Measurements from ENCODE around the gene TDRD3. TPM values are rescaled to one million over a fixed set of nuclear protein-coding genes. Genes with fewer than 3 reads are reported as not detected.
"Not testable (repeated sequence)": the region's sequence is repeated elsewhere in the genome, so short reads cannot be mapped to it uniquely, and the experiment has no call there.

TDRD3 gene
- total RNA-seq = 10 to 100 TPM; 12.9 to 22.5 TPM

DNA sequence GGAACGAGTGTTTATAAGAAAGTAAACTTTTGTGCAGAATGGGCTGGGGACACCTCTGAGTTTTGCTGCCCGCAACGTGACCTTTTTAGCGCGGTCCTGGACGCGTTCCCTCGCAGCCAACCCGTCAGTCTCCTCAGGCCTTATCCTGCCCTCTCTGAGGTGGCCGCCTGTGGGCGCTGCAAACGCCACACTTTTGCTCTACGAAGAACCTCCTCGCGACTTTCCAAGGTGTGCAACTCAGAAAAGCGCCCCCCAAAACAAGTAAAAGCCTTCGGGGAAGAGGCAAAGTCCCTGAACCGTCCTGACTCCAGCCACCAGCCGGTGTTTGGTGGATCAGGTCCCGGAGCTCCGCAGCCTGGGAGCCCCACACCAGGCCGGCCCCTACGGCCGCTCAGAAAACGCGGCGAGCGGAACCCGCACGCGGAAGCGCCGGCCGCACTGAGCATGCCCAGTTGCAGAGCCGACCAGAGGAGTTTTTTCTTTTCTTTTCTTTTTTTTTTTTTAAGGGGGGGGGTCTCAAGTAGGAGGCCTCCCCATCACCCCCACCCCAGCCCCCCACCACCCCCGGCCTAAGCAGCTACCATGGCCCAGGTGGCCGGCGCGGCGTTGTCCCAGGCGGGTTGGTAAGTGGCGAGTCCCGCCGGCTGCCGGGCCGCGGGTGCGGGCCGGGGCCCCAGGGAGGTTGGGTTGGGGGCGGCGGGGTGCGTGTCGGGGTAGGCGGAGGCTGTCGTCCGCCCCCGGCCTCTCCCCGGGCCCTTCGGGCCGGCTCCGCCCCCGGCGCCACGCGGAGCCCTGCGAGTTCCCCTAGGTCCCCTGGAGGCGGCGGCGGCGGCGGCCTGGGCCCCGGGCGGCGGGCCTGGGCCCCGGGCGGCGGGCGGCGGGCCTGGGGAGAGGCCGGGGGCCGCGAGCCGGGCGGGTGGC is at the start of gene TDRD3:
Gene TDRD3 (plus strand): TSS at position 438 of the 921 bp plus-strand sequence. CDS start 145 bp downstream, at position 583.
- H3K9me3 Mint-ChIP-seq = no peaks in the 10 kb centered on the region
- peaks cover 5 to 7% of the 10 kb centered on the region in 2 donors for H3K36me3 Mint-ChIP-seq
- ATAC-seq (peak; percentile 77 to 80), DNase-seq (ENCODE audit: low spot score in 2 of 2) (peak; percentile 76 to 83)
- H3K27ac Mint-ChIP-seq = peak within 1 kb of the TSS; percentile 93 to 99

DNA sequence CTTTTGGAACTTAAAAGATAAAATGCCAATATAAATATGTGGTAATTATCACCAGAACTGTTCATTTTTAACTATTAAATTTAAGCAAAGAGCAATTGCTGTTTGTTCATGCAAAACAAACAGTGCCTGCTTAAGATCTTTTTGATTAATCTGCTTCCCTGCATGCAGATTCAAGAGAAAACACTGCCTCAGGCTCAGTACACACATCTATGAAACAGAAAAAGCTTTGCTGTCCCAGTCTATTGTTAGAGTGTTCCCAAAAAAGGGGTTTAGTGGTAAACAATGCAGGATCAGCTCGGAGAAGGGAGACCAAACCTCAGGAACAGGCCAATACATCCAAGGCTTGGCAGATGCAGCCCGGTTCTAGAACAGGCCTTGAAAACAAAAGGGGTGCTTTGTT is 49.3 kb upstream of the TDRD3 start:
- no peaks in the 10 kb centered on the region for H3K36me3 Mint-ChIP-seq
- no peak overlapping the region for H3K27ac Mint-ChIP-seq
- DNase-seq (ENCODE audit: low spot score in 2 of 2) (no peak), ATAC-seq (no peak)
- H3K9me3 Mint-ChIP-seq = peaks cover 0 to 11% of the 10 kb centered on the region in 2 donors

GRCh38 chr13:60348097-60348496 is 48.9 kb upstream of the TDRD3 start:
- peak overlapping the region in 1 of 2 donors; percentile 4 for H3K27ac Mint-ChIP-seq
- peaks cover 0 to 12% of the 10 kb centered on the region in 2 donors for H3K9me3 Mint-ChIP-seq
- DNase-seq (ENCODE audit: low spot score in 2 of 2) (no peak), ATAC-seq (no peak)
- no peaks in the 10 kb centered on the region for H3K36me3 Mint-ChIP-seq

- peaks cover 0 to 4% of the 10 kb centered on the region in 2 donors for H3K9me3 Mint-ChIP-seq
- H3K27ac Mint-ChIP-seq = no peak overlapping the region
- DNase-seq (ENCODE audit: low spot score in 2 of 2) = no peak
- no peak for ATAC-seq
- H3K36me3 Mint-ChIP-seq = no peaks in the 10 kb centered on the region
Observed at GRCh38 chr13:60351326-60351725, 45.7 kb upstream of the TDRD3 start.

GRCh38 chr13:60351855-60352615 is 45.0 kb upstream of the TDRD3 start:
- DNase-seq (ENCODE audit: low spot score in 2 of 2) (no peak), ATAC-seq (no peak)
- Mint-ChIP-seq H3K36me3 (no peaks in the 10 kb centered on the region), H3K27ac (no peak overlapping the region), H3K9me3 (peaks cover 0 to 4% of the 10 kb centered on the region in 2 donors)

GRCh38 chr13:60352644-60353043 is 44.4 kb upstream of the TDRD3 start:
- Mint-ChIP-seq H3K9me3 (peaks cover 0 to 4% of the 10 kb centered on the region in 2 donors), H3K36me3 (no peaks in the 10 kb centered on the region), H3K27ac (no peak overlapping the region)
- no peak for DNase-seq (ENCODE audit: low spot score in 2 of 2)
- ATAC-seq = no peak

- ATAC-seq (no peak), DNase-seq (ENCODE audit: low spot score in 2 of 2) (no peak)
- Mint-ChIP-seq H3K27ac (no peak overlapping the region), H3K36me3 (no peaks in the 10 kb centered on the region), H3K9me3 (peaks cover 0 to 4% of the 10 kb centered on the region in 2 donors)
Observed at GRCh38 chr13:60355056-60355455, 42.0 kb upstream of the TDRD3 start.

DNA sequence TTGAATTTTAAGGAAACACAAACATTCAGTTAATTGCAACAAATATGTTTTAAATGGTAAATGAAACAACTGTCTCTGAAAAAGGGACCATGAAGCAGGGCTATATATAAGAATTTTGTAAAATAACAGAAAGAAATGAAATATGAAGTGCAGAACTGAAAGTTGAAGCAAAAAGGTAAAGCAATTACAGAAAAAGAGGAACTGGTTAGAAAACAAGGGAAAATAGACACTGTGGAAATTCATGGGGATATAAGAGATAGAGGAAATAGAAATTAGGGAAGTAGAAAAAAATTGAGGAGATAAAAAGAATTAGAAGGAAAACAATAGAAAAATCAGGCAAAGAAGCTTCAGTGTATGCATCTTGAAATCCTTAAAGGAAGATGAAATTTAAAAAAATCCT is 40.0 kb upstream of the TDRD3 start:
- H3K27ac Mint-ChIP-seq = no peak overlapping the region
- ATAC-seq = no peak
- no peaks in the 10 kb centered on the region for H3K36me3 Mint-ChIP-seq
- DNase-seq (ENCODE audit: low spot score in 2 of 2) = no peak
- H3K9me3 Mint-ChIP-seq = peaks cover 0 to 4% of the 10 kb centered on the region in 2 donors

- no peaks in the 10 kb centered on the region for H3K36me3 Mint-ChIP-seq
- ATAC-seq (no peak), DNase-seq (ENCODE audit: low spot score in 2 of 2) (no peak)
- no peaks in the 10 kb centered on the region for H3K9me3 Mint-ChIP-seq
- no peak overlapping the region for H3K27ac Mint-ChIP-seq
Observed at GRCh38 chr13:60358453-60358852, 38.6 kb upstream of the TDRD3 start.

DNA sequence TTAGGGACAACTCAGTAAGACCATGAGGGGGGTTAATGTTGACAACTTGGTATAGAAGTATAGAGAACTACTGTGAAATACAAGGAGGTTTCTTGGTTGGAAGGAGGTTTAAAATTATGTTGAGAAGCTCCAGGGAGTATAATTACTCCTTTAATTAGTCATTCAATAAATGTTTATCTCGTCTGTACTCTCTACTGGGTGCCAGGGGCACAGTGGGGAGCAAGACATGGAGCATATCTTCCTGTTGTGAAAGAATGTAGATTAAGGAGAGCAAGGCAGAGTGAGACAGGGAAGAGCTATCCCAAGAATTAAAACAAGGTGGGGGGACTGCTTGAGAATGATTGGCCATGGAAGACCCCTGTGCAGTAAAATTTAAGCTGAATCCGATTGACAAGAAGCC is 33.7 kb upstream of the TDRD3 start:
- no peak for ATAC-seq
- Mint-ChIP-seq H3K9me3 (no peaks in the 10 kb centered on the region), H3K36me3 (no peaks in the 10 kb centered on the region), H3K27ac (no peak overlapping the region)
- DNase-seq (ENCODE audit: low spot score in 2 of 2) = no peak

DNA sequence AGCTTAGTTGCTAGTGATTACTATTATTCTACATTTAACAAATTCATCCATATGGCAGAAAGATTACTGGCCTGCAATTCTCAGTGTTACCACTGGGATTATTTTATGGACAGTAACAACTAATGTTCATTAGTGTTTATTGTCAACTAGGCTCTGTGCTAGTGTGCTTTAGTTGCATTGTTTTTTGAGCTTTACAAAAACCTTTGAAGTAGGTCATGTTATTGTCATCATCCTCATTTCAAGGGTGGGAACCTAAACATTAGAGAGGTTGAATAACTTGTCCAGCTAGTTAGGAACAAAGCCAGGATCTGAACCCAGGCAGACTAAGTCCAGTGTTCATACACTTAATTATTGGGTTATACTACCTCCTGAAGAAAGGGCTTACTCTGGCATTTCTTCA is 27.8 kb upstream of the TDRD3 start:
- H3K9me3 Mint-ChIP-seq = no peaks in the 10 kb centered on the region

DNA sequence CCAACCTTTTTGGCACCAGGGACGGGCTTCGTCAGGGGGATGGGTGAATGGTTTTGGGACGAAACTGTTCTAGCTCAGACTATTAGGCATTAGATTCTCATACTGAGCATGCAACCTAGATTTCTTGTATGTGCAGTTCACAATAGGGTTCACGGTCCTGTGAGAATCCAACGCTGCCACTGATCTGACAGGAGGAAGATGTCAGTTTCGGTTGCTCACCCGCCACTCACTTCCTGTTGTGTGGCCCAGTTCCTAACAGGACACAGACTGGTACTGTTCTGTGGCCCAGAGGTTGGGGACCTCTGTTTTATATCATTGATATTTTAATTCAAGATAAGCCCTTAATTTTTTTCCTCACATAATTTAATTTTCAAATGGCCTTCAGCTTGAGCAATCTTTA is 26.7 kb upstream of the TDRD3 start:
- ATAC-seq (no peak), DNase-seq (ENCODE audit: low spot score in 2 of 2) (no peak)
- H3K36me3 Mint-ChIP-seq = no peaks in the 10 kb centered on the region
- no peak overlapping the region for H3K27ac Mint-ChIP-seq
- H3K9me3 Mint-ChIP-seq = no peaks in the 10 kb centered on the region

More for the DNA sequence above, 27.8 kb upstream of the TDRD3 start:
- ATAC-seq (no peak), DNase-seq (ENCODE audit: low spot score in 2 of 2) (no peak)
- Mint-ChIP-seq H3K27ac (no peak overlapping the region), H3K36me3 (no peaks in the 10 kb centered on the region)

- H3K27ac Mint-ChIP-seq = no peak overlapping the region
- peaks cover 0 to 4% of the 10 kb centered on the region in 2 donors for H3K9me3 Mint-ChIP-seq
- DNase-seq (ENCODE audit: low spot score in 2 of 2) (no peak), ATAC-seq (no peak)
- H3K36me3 Mint-ChIP-seq = no peaks in the 10 kb centered on the region
Observed at GRCh38 chr13:60372141-60372540, 24.9 kb upstream of the TDRD3 start.

DNA sequence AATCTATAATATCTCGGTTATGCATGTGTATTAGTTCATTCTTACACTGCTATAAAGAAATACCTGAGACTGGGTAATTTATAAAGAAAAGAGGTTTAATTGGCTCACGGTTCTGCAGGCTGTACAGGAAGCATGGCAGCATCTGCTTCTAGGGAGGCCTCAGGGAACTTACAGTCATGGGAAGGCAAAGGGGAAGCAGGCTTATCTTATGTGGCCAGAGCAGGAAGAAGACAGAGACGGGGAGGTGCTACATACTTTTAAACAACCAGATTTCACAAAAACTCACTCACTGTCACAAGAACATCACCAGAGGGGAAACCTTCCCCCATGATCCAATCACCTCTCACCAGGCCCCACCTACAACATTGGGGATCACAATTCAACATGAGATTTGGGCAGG is 17.7 kb upstream of the TDRD3 start:
- not testable (repeated sequence) for DNase-seq (ENCODE audit: low spot score in 2 of 2); H3K9me3 Mint-ChIP-seq; ATAC-seq; H3K27ac Mint-ChIP-seq; H3K36me3 Mint-ChIP-seq

DNA sequence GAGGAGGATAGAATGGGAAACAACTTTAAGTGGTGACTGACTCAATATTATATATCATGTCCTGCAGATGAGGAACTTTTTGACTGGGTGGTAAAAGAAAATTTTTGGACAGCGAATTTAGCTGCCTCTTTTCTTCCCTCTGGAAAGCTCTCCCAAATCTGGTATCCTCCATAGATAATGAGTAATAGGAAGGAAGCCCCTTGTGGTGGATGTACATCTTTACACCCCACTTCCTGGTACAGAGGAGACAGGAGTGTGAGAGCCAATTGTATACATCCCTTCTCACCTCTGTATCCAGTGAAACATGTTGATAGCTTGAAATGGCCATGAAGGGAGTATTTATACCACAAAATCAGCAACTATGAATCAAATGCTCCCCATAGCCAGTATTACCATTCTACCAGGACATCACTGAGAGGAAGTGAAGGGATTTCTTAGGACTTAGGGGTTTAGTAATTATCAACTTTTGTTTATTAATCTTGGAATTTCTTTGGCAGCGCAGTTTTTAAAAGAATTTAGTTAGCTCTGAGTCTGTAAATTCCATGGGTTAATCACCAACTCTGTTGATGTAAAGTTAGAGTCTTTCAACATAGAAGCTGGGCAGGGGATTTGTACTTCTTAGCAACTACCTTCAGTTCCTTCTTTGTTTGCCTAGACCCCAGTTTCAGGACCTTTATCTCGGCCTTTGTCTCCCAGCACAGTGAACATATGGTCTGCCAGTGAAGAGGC is 17.0 kb upstream of the TDRD3 start:
- H3K27ac Mint-ChIP-seq = no peak overlapping the region
- ATAC-seq = no peak
- H3K36me3 Mint-ChIP-seq = no peaks in the 10 kb centered on the region

GRCh38 chr13:60384911-60385310 is 12.1 kb upstream of the TDRD3 start:
- Mint-ChIP-seq H3K36me3 (no peaks in the 10 kb centered on the region), H3K27ac (no peak overlapping the region), H3K9me3 (no peaks in the 10 kb centered on the region)
- DNase-seq (ENCODE audit: low spot score in 2 of 2) (no peak), ATAC-seq (no peak)

More for the DNA sequence above, 17.0 kb upstream of the TDRD3 start:
- H3K9me3 Mint-ChIP-seq = peaks cover 4% of the 10 kb centered on the region in 2 donors
- DNase-seq (ENCODE audit: low spot score in 2 of 2) = no peak

DNA sequence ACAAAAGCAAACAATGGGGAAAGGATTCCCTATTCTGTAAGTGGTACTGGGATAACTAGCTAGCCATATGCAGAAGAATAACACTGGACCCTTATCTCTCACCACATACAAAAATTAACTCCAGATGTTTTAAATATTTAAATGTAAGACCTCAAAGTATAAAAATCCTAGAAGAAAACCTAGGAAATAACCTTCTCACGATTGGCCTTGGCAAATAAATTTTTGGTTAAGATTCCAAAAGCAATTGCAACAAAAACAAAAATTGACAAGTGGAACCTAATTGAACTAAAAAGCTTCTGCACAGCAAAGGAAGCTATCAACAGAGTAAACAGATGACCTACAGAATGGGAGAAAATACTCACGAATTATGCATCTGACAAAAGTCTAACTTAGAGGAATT is 10.8 kb upstream of the TDRD3 start:
- no peak for ATAC-seq
- H3K9me3 Mint-ChIP-seq = no peaks in the 10 kb centered on the region
- no peak for DNase-seq (ENCODE audit: low spot score in 2 of 2)
- no peaks in the 10 kb centered on the region for H3K36me3 Mint-ChIP-seq
- no peak overlapping the region for H3K27ac Mint-ChIP-seq
